SK-MEL-5 (cell line): Measurements from ENCODE around the gene ZHX3. TPM values are rescaled to one million over a fixed set of nuclear protein-coding genes. Genes with fewer than 3 reads are reported as not detected.

Experiments used
- DNase-seq: peaks from one replicate; pipeline ENCODE4 v3.0.0-alpha.2; 2016; ENCODE audit warnings: low read depth, low spot score
- in situ Hi-C: cut with HindIII; loops from 2 replicates; pipeline ENCODE4 v1.10.0; 2016; ENCODE audit warnings: low sequenced_read_pairs, high pct_unique_total_duplicates, low pct_unique_long_range_greater_than_20kb
- polyA plus RNA-seq, 2 experiments: library from polyadenylated mRNA; depleted of rRNA; stranded (reverse); fragments of >200 nt; gene quantifications; 2 replicates each; pipeline ENCODE4 v1.2.3, GENCODE V29; 2015
- total RNA-seq: library from RNA; depleted of rRNA; stranded (reverse); fragments of >200 nt; shearing (Covaris generic); gene quantifications from 2 replicates; pipeline ENCODE4 v1.2.3, GENCODE V29; 2014; rRNA removed

Gene ZHX3, protein sequence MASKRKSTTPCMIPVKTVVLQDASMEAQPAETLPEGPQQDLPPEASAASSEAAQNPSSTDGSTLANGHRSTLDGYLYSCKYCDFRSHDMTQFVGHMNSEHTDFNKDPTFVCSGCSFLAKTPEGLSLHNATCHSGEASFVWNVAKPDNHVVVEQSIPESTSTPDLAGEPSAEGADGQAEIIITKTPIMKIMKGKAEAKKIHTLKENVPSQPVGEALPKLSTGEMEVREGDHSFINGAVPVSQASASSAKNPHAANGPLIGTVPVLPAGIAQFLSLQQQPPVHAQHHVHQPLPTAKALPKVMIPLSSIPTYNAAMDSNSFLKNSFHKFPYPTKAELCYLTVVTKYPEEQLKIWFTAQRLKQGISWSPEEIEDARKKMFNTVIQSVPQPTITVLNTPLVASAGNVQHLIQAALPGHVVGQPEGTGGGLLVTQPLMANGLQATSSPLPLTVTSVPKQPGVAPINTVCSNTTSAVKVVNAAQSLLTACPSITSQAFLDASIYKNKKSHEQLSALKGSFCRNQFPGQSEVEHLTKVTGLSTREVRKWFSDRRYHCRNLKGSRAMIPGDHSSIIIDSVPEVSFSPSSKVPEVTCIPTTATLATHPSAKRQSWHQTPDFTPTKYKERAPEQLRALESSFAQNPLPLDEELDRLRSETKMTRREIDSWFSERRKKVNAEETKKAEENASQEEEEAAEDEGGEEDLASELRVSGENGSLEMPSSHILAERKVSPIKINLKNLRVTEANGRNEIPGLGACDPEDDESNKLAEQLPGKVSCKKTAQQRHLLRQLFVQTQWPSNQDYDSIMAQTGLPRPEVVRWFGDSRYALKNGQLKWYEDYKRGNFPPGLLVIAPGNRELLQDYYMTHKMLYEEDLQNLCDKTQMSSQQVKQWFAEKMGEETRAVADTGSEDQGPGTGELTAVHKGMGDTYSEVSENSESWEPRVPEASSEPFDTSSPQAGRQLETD
- 7.3 and 10.6 TPM in 2 replicates for total RNA-seq
- polyA plus RNA-seq (2015; cell fraction: cytosol; rRNA removed): 9.2 and 11.6 TPM in 2 replicates
- 8.5 and 21.7 TPM in 2 replicates for polyA plus RNA-seq (2015; cell fraction: nucleus; rRNA removed)

GRCh38 chr20:41317546-41318270 lies at the start of gene ZHX3:
ZHX3 (minus strand) TSS chr20:41317731; CDS start chr20:41204916, 112,815 bp downstream.
- in situ Hi-C loops: no loop called here
- DNase-seq: peak; percentile 97

- in situ Hi-C loops: no loop called here
Observed at GRCh38 chr20:41367393-41367695, 49.8 kb upstream of the ZHX3 start.

DNA sequence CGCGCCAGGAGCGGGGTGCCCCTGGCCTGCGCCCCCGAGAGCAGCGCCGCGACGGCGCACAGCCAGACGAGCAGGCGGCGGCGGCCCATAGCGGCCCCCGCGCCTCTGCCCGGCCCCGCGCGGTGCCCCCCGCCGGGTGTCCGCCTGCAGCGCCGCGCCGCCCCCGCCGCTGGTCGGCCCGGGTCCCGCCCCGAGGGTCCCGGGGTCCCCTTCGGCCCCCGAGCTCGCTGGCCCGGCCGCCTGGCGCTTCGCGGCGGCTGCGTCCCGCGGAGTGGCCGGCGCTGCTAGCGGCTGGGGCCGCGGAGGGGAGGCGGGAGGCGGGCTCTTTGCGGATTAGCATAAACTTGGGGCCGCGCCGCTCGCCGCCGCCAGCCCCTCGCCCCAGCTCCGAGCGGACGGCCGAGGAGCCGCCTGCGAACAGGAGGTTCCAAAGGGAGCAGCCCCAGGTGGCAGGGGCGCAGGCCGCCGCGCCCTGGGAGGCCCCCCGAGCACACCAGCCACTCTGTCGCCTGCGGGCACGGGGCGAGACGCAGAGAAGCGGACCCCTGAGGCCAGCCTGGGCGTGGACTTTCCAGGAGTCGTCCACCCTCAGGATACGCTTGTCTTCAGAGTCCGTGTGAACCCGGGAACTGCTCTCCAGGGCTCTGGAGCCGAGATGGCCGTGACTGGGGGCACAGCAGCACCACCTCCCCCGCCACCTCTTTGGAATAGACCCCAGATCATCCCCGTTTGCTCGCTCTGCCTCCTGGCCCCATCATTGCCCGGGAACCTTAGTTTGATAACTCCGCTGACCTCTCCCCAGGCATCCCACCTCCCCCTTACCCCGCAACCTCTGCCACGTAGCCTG lies 49.2 kb upstream of the ZHX3 start, which contains the start of gene EMILIN3:
Gene EMILIN3, minus strand, starts transcription at position 273 of the 847 bp plus-strand sequence. Its CDS starts 184 bp downstream, at position 89.
- in situ Hi-C loops: no loop called here
- no peak for DNase-seq

More at GRCh38 chr20:41367393-41367695, 49.8 kb upstream of the ZHX3 start:
- no peak for DNase-seq

DNA sequence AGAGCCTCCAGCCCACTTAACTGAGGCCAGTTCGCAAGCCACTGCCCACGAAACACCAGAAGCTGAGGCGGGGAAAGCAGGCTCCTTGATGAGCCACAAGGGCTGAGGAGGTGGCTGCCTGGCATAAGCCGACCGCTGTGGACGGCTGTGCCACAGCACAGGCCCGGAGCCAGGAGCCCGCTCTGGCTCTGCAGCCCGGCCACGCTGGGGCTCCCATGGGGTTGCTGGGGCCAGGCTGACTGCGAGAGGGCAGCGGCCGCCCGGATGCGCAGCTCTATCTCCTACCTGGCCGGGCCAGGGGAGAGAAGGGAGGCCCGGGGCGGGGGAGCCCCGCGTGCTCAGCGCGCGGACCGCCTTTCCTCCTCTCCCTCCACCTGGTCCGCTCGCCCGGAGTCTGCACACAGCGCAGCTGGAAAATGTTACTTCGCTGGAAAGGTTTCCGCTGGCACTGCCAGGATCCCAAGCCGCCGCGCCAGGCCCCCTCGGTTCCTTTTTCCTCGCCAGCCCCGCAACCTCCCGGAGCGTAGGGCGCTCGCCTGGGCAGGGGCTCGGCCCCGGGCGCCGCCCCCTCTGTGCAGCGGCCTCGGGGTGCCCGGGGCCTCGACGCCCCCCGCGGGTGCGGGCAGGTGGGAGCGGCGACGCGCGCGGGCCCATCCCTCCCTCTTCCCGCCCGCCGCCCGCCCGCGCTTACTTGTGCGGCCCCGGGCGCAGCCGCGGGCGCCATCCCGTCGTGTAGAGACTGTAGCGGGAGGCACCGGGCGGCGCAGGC lies 48.4 kb upstream of the ZHX3 start:
- in situ Hi-C loops: no loop called here
- no peak for DNase-seq

GRCh38 chr20:41364967-41365765 lies 47.6 kb upstream of the ZHX3 start:
- no peak for DNase-seq
- in situ Hi-C loops: no loop called here

DNA sequence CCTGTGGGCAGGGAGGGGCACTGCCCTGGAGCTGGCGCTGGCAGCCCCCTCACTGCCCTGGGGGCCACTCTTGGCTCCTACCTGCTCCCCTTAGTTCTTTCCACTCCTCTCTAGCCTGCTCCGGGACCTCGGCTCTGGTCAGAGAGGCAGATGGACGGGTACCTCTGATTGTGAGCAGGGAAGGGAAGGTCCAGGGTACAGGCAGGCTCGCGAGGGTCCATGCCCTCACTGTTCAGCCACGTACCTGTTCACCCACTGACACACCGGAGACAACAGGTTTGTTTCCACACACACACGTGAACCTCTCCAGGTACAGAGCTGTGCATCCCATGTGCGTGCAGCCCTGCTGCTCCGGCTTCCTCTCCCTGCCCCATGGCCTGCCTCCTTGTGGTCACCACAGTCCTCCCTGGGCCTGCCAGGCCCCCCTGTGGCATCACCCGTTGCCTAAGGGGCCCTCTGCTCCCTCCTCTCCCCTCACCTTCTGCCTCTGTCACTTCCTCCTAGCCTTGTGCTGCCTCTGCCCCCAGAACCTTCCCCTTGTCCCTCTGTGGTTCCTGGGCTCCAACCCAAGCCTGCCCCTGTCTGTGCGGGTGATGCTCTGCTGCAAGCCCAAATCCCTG lies 46.8 kb upstream of the ZHX3 start:
- DNase-seq: no peak
- in situ Hi-C loops: no loop called here

DNA sequence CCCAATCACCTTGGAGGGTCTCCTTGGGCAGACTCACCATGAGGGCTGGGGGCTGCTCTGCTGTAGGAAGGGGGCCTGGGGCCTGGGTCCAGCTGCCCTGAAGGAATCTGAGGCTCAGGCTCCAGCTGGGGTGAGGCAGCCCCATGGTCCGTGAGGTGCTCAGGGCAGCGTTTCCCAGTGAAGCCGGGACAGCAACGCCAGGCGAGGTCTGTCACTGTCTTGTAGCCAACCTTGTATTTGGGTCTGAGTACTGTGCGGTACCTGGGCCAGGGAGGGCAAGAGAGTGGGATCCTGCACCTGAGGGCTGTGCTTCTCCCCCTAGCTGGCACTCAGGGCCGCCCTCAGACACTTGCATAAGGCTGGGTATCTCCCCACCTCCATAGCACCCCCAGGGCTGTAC lies 46.1 kb upstream of the ZHX3 start:
- in situ Hi-C loops: no loop called here

DNA sequence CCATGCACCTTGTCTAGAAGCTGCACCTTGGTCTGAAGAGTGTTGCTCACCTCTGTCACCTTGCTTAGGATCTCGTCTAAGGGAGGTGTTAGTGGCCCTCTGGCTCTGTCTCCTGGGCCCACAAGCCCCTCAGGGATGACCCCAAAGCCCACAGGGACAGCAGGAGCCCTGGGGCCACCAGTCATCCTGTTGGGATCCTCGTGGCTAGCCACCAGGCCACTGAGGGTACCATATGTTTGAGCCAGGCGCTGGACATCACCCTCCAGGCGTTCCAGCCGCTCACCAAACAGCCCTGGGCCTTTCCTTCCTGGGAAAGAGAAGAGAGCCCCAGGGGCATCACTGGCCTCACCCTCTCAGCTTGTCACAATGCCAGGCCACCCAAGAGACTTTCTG lies 45.2 kb upstream of the ZHX3 start:
- in situ Hi-C loops: no loop called here
- no peak for DNase-seq

More for the DNA sequence above, 46.1 kb upstream of the ZHX3 start:
- DNase-seq: no peak

DNA sequence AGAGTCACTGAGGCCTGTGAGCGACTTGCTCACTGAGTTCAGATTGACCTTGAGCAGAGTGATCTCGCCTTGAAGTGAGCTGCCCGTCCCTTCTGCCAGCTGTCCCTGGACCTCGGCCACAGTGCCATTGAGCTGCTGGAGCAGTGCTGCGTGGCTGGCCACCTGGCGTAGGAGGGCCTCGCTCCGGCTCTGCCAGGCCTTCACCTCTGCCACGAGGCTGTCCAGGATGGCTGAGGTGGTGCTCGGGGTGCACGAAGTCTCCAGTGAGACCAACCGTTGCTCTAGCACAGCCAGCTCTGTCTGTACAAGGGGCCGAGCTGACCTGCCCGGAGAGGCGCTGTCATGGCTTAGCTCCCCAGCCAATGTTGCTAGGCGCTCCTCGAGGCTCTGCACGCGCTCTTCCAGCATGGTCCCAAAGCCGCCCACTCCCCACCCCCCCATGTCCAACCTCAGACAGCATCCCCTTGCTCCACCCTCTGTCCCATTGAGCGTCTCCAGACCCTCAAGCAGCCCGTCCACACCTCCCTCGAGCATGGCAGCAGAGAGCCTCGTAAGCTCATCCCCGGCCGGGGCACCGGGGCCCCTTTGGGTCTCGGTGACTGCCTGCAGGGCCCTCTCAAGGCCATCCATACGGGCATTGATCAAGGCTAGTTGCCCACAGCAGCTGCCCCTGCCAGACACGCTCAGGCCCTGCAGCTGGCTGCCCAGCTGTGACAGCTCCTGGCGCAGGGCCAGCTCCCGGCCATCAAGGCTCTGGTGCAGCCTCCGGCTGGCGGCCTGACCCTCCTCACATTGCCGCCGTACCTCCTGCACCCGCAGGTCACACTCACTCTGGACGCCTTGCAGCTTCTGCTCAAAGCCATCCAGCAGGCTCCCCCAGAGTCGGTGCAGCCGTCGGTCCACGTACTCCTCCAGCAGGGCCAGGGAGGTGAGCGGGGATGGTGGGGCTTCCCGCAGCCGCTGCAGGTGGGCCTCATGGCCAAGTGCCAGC lies 44.5 kb upstream of the ZHX3 start:
- no peak for DNase-seq
- in situ Hi-C loops: no loop called here

GRCh38 chr20:41360831-41361756 lies 43.6 kb upstream of the ZHX3 start:
- DNase-seq: no peak
- in situ Hi-C loops: no loop called here

DNA sequence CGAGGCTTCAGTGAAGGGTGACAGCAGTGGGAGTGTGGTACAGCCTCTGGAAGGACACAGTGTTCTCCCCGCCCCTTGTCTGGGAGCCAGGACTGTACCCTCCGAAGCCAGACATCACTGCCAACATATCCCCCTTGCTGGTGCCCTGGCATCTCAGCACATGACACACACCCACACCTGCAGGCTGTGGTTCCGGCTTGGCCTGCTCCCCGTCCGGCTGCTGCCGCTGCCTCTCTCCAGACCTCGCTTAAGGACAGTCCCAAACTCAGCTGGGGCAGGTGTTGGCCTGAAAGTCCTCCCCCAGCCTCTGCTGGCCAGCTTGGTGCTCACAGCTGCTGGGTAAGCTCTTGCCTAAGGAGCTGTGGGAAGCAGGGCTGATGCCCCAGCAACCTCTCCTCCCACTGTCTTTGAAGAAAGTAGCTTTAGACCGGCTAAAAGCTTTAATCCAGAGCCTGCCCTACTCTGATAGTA lies 42.0 kb upstream of the ZHX3 start:
- no peak for DNase-seq
- in situ Hi-C loops: no loop called here

- DNase-seq: no peak
- in situ Hi-C loops: no loop called here
Observed at GRCh38 chr20:41358717-41359116, 41.2 kb upstream of the ZHX3 start.

DNA sequence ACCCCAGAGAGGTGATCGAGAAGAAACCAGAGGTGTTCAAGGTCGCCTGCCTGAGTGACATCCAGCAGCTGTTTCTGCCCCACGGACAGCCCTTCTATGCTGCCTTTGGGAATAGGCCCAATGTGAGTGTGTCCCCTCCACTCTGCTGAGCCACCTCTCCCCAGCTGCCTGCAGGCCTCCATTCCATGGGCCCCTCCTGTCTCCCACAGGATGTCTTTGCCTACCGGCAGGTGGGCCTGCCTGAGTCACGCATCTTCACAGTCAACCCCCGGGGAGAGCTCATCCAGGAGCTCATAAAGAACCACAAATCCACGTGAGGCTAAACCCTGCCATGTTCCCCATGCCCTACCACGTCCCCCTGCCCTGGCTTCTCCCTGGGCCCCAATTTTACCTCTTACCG lies 40.7 kb upstream of the ZHX3 start:
- DNase-seq: no peak
- in situ Hi-C loops: no loop called here
